CD14-positive monocyte (primary cell): ENCODE data around the gene NEURL1B. TPM values are rescaled to one million over a fixed set of nuclear protein-coding genes. Genes with fewer than 3 reads are reported as not detected.

Experiments used
- DNase-seq, 3 donors: peaks; one replicate each; pipeline ENCODE4 v3.0.0-alpha.2; 2011 to 2022
- H2AFZ ChIP-seq: 2 replicates; pipeline ENCODE4 v1.6.0; 2012; ENCODE audit warnings: mild to moderate bottlenecking, low read depth, low read length, inconsistent platforms; ENCODE audit not compliant: insufficient read depth, poor library complexity, severe bottlenecking
- H3K27ac ChIP-seq, 2 donors: 1 replicate in 1 of 2; 2 replicates in 1 of 2; pipeline ENCODE4 v1.5.1; 2012 to 2013; ENCODE audit warnings: low read length in 2 of 2, control low read depth in 1 of 2, inconsistent platforms in 1 of 2, low read depth in 1 of 2, mild to moderate bottlenecking in 1 of 2
- H3K27me3 ChIP-seq, 2 donors: one replicate each; pipeline versions ENCODE4 v1.6.0 to v1.6.1; 2011 to 2013; ENCODE audit warnings: low read length in 2 of 2; ENCODE audit not compliant: control insufficient read depth in 2 of 2, insufficient read depth in 2 of 2
- H3K36me3 ChIP-seq, 2 donors: replicated peaks in 1 of 2; 1 replicate in 1 of 2; 2 replicates in 1 of 2; pipeline versions ENCODE4 v1.5.1 to v1.6.1; 2012 to 2013; ENCODE audit warnings: low read length in 2 of 2, control low read depth in 1 of 2, inconsistent platforms in 1 of 2, mild to moderate bottlenecking in 1 of 2; ENCODE audit not compliant: insufficient read depth in 2 of 2, control insufficient read depth in 1 of 2
- H3K4me1 ChIP-seq, 2 donors: 1 replicate in 1 of 2; 2 replicates in 1 of 2; pipeline versions ENCODE4 v1.5.1 to v1.6.1; 2012 to 2013; ENCODE audit warnings: low read length in 2 of 2, control low read depth in 1 of 2, inconsistent platforms in 1 of 2, mild to moderate bottlenecking in 1 of 2, moderate library complexity in 1 of 2; ENCODE audit not compliant: insufficient read depth in 2 of 2, control insufficient read depth in 1 of 2
- H3K4me2 ChIP-seq: replicated peaks from 2 replicates; pipeline ENCODE3; 2012; ENCODE audit warnings: low read length, moderate library complexity, mild to moderate bottlenecking; ENCODE audit not compliant: poor library complexity, severe bottlenecking; ENCODE audit errors: extremely low read depth
- H3K4me3 ChIP-seq, 3 experiments: fragments of 200-600 bp in 1 of 3; sonication (generic) in 1 of 3; replicated peaks in 1 of 3; 1 replicate in 2 of 3; 2 replicates in 1 of 3; pipeline ENCODE4 v1.5.1; 2011 to 2013; ENCODE audit warnings: low read length in 3 of 3, mild to moderate bottlenecking in 3 of 3, control low read depth in 2 of 3, low read depth in 2 of 3, inconsistent platforms in 1 of 3, moderate library complexity in 1 of 3
- H3K79me2 ChIP-seq: 2 replicates; pipeline ENCODE4 v1.6.0; 2012; ENCODE audit warnings: mild to moderate bottlenecking, control low read depth, inconsistent platforms, low read length, moderate library complexity; ENCODE audit not compliant: insufficient read depth
- H3K9ac ChIP-seq: 2 replicates; pipeline ENCODE4 v1.6.0; 2017; ENCODE audit warnings: low read length, mild to moderate bottlenecking; ENCODE audit not compliant: insufficient read depth, poor library complexity, severe bottlenecking
- H3K9me3 ChIP-seq, 2 donors: replicated peaks in 1 of 2; 1 replicate in 1 of 2; 2 replicates in 1 of 2; pipeline versions ENCODE4 v1.5.1 to v1.6.1; 2012 to 2013; ENCODE audit warnings: low read length in 2 of 2, control low read depth in 1 of 2; ENCODE audit not compliant: control insufficient read depth in 1 of 2, insufficient read depth in 1 of 2
- H4K20me1 ChIP-seq: 2 replicates; pipeline ENCODE4 v1.6.0; 2012; ENCODE audit warnings: mild to moderate bottlenecking, low read length, control low read depth, moderate library complexity; ENCODE audit not compliant: insufficient read depth
- H3K27ac Mint-ChIP-seq, 7 donors: one replicate each; pipeline ENCODE4 v1.8.0; 2020; ENCODE audit warnings: mild to moderate bottlenecking in 7 of 7, mixed read lengths in 7 of 7, moderate library complexity in 6 of 7, inconsistent platforms in 2 of 7
- H3K27me3 Mint-ChIP-seq, 3 donors: one replicate each; pipeline ENCODE4 v1.8.0; 2021 to 2022; ENCODE audit warnings: low read depth in 3 of 3, mild to moderate bottlenecking in 3 of 3, mixed read lengths in 3 of 3, moderate library complexity in 3 of 3, inconsistent platforms in 1 of 3
- H3K36me3 Mint-ChIP-seq, 2 donors: one replicate each; pipeline ENCODE4 v1.8.0; 2020; ENCODE audit warnings: mixed read lengths in 2 of 2, inconsistent platforms in 1 of 2, mild to moderate bottlenecking in 1 of 2
- H3K4me1 Mint-ChIP-seq: one replicate; pipeline ENCODE4 v1.8.0; 2020; ENCODE audit warnings: mild to moderate bottlenecking, mixed read lengths
- H3K4me3 Mint-ChIP-seq, 2 donors: one replicate each; pipeline ENCODE4 v1.8.0; 2020; ENCODE audit warnings: mild to moderate bottlenecking in 2 of 2, mixed read lengths in 2 of 2, moderate library complexity in 1 of 2
- H3K9me3 Mint-ChIP-seq, 7 donors: one replicate each; pipeline ENCODE4 v1.8.0; 2020 to 2022; ENCODE audit warnings: mixed read lengths in 7 of 7, mild to moderate bottlenecking in 6 of 7, moderate library complexity in 6 of 7, inconsistent platforms in 2 of 7
- WGBS: methylation state at CpG from one replicate; pipeline ENCODE4 v1.1.5; 2013; ENCODE audit warnings: missing lambda C conversion rate; ENCODE audit not compliant: insufficient coverage; 5-methylcytosine and 5-hydroxymethylcytosine counted together
- intact Hi-C, 2 donors: fragments of 100-400 bp; cut with micrococcal nuclease; formaldehyde crosslinking; loops; one replicate each; pipeline versions ENCODE4 v1.15.0 to v1.15.1; 2023
- polyA plus RNA-seq, 3 donors: library from polyadenylated mRNA; depleted of rRNA in 1 of 3; unstranded in 2 of 3; stranded (reverse) in 1 of 3; fragments of 300-500 nt in 2 of 3; fragments of >200 nt in 1 of 3; fragmentation: Illumina TruSeq in 2 of 3; gene quantifications; 1 replicate in 2 of 3; 2 replicates in 1 of 3; pipeline ENCODE4 v1.2.3, GENCODE V29; 2012 to 2021
- TF ChIP-seq, protein P1 (sequence below): fragments of 200-600 bp; IDR thresholded peaks from one replicate; pipeline ENCODE4 v1.8.0; 2022; ENCODE audit warnings: antibody characterized with exemption, mild to moderate bottlenecking

Gene NEURL1B
- polyA plus RNA-seq, 3 donors = 0.01 TPM; not detected in 2

DNA sequence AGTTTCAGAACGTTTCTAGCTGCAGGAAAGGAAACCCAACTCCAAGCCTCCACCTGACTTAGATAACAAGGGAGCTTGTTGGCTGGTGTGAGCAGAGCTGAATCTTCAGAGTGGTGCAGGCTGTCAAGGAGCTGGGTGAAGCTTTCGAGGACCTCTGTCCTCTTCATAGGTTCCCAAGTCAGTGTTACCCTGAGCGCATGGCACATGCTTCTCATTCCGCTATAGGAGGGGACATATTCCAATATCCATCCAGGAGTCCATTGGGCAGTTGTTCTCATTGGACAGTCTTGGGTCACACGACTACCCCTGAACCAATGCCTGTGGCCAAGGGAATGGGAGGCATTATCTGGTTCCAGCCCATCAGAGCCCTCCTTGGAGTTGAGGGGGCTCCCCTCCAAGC lies 79.6 kb downstream of the NEURL1B start:
- intact Hi-C loops = loop anchor here in 1 of 2 donors (5.0 kb wide), 1 partner anchor 37 kb away; no protein-coding TSS in a partner anchor

DNA sequence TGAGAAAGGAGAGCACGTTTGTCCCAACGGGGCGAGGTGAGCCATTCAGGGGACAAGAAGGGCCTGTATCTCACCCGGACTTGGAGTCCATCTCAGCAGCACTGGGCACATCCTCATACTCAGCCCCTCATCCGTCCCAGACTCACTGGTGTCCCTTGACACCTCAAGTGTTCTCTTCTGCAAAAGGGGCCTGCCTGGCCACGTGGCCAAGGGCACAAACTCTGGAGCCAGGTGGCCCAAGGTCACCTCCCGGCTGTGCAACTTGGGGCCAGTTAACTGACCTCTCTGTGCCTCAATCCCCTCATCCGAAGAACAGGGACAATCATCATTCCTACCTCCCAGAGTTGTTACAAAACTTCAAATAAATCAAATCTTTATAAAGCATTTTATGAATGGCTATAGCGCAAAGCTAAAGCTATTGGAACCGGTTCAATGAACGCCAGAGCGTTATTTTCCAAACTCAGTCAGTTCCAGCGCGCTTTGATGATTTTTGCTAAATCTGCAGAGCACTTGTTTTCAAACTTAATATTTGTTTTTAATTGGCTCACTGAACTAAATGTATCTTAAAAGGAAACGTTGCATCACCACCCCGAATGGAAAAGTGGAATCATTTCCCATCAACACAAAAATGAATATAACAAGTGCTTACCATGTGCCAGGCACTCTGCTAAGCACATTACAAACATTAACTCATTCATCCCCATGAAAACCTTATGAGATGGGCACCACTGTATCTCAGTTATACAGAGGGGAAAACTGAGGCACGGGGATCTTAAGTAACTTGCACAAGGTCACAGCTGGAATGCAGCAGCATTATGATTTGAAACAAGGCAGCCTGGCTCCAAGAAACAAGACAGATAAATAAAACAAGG lies 80.6 kb downstream of the NEURL1B start:
- H3K27ac ChIP-seq = no peak overlapping the region
- no peak overlapping the region for H3K9ac ChIP-seq
- no peak overlapping the region for H3K4me3 ChIP-seq
- peaks cover 5% of the 10 kb centered on the region for H3K4me1 Mint-ChIP-seq
- WGBS = 78% methylated on average over 13 of the region's 17 CpGs
- H3K4me3 Mint-ChIP-seq = no peak overlapping the region
- peaks cover 0 to 6% of the 10 kb centered on the region in 2 donors for H3K4me1 ChIP-seq
- H2AFZ ChIP-seq = no peak overlapping the region
- H3K36me3 Mint-ChIP-seq = no peaks in the 10 kb centered on the region
- H3K27me3 ChIP-seq = no peaks in the 10 kb centered on the region
- H3K27ac Mint-ChIP-seq = no peak overlapping the region
- no peaks in the 10 kb centered on the region for H3K9me3 Mint-ChIP-seq
- H4K20me1 ChIP-seq = no peaks in the 10 kb centered on the region
- no peak for DNase-seq
- H3K36me3 ChIP-seq = no peaks in the 10 kb centered on the region
- no peaks in the 10 kb centered on the region for H3K9me3 ChIP-seq
- peaks cover 2 to 16% (median 10%) of the 10 kb centered on the region in 3 donors for H3K27me3 Mint-ChIP-seq
- no peaks in the 10 kb centered on the region for H3K79me2 ChIP-seq
- TF ChIP-seq, protein P1, sequence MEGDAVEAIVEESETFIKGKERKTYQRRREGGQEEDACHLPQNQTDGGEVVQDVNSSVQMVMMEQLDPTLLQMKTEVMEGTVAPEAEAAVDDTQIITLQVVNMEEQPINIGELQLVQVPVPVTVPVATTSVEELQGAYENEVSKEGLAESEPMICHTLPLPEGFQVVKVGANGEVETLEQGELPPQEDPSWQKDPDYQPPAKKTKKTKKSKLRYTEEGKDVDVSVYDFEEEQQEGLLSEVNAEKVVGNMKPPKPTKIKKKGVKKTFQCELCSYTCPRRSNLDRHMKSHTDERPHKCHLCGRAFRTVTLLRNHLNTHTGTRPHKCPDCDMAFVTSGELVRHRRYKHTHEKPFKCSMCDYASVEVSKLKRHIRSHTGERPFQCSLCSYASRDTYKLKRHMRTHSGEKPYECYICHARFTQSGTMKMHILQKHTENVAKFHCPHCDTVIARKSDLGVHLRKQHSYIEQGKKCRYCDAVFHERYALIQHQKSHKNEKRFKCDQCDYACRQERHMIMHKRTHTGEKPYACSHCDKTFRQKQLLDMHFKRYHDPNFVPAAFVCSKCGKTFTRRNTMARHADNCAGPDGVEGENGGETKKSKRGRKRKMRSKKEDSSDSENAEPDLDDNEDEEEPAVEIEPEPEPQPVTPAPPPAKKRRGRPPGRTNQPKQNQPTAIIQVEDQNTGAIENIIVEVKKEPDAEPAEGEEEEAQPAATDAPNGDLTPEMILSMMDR = no peak
- intact Hi-C loops = loop anchor here in 1 of 2 donors (5.0 kb wide), 1 partner anchor 36 kb away; no protein-coding TSS in a partner anchor
- H3K4me2 ChIP-seq = no peak overlapping the region

More for the DNA sequence above, 79.6 kb downstream of the NEURL1B start:
- Histone ChIP-seq H3K27ac (no peak overlapping the region), H3K9me3 (no peaks in the 10 kb centered on the region), H3K4me1 (peaks cover 0 to 6% of the 10 kb centered on the region in 2 donors), H3K4me3 (no peak overlapping the region), H3K9ac (no peak overlapping the region), H3K79me2 (no peaks in the 10 kb centered on the region), H3K4me2 (no peak overlapping the region), H3K36me3 (no peaks in the 10 kb centered on the region), H4K20me1 (no peaks in the 10 kb centered on the region), H2AFZ (no peak overlapping the region), H3K27me3 (no peaks in the 10 kb centered on the region)
- H3K36me3 Mint-ChIP-seq = no peaks in the 10 kb centered on the region
- TF ChIP-seq, protein P1 = no peak
- H3K4me1 Mint-ChIP-seq = peaks cover 5% of the 10 kb centered on the region
- H3K4me3 Mint-ChIP-seq = no peak overlapping the region
- H3K9me3 Mint-ChIP-seq = no peaks in the 10 kb centered on the region
- H3K27me3 Mint-ChIP-seq = peaks cover 2 to 16% (median 10%) of the 10 kb centered on the region in 3 donors
- 100% methylated on average over 2 of the region's 5 CpGs for WGBS
- H3K27ac Mint-ChIP-seq = no peak overlapping the region
- no peak for DNase-seq
